GM23338 (cell line): ENCODE results near the gene CFAP92. TPM values are rescaled to one million over a fixed set of nuclear protein-coding genes. Genes with fewer than 3 reads are reported as not detected.

Experiments
- ATAC-seq: fragments of 200-7000 bp; cut with Tn5 transposase; 3 replicates; pipeline ENCODE4 v1.9.1; 2020
- DNase-seq: peaks from one replicate; pipeline ENCODE4 v3.0.0-alpha.2; 2015; ENCODE audit warnings: low spot score
- H2AFZ ChIP-seq: fragments of 200-600 bp; sonication (generic); 2 replicates; pipeline ENCODE4 v1.8.0; 2016; ENCODE audit warnings: antibody characterized with exemption, mild to moderate bottlenecking, moderate library complexity
- H3F3A ChIP-seq: fragments of 200-600 bp; sonication (generic); replicated peaks from 2 replicates; pipeline ENCODE4 v1.8.0; 2017; ENCODE audit warnings: antibody characterized with exemption, mixed run types, low read depth
- H3K27ac ChIP-seq: fragments of 200-600 bp; sonication (generic); 2 replicates; pipeline ENCODE4 v1.6.1; 2016; ENCODE audit warnings: low read depth
- H3K27me3 ChIP-seq: fragments of 200-600 bp; sonication (generic); 2 replicates; pipeline ENCODE4 v1.8.0; 2016; ENCODE audit warnings: mild to moderate bottlenecking, mixed run types, moderate library complexity; ENCODE audit not compliant: insufficient read depth
- H3K36me3 ChIP-seq: fragments of 200-600 bp; sonication (generic); 2 replicates; pipeline ENCODE4 v1.8.0; 2016; ENCODE audit warnings: mild to moderate bottlenecking; ENCODE audit not compliant: insufficient read depth
- H3K4me1 ChIP-seq: fragments of 200-600 bp; sonication (generic); 2 replicates; pipeline ENCODE4 v1.8.0; 2016; ENCODE audit warnings: mild to moderate bottlenecking, moderate library complexity; ENCODE audit not compliant: insufficient read depth
- H3K4me2 ChIP-seq: fragments of 200-600 bp; sonication (generic); 2 replicates; pipeline ENCODE4 v1.7.1; 2017; ENCODE audit warnings: mixed run types
- H3K4me3 ChIP-seq: fragments of 200-600 bp; sonication (generic); 2 replicates; pipeline ENCODE4 v1.6.1; 2016; ENCODE audit warnings: mixed run types
- H3K79me2 ChIP-seq: fragments of 200-600 bp; sonication (generic); replicated peaks from 2 replicates; pipeline ENCODE4 v1.8.0; 2017; ENCODE audit warnings: mild to moderate bottlenecking; ENCODE audit not compliant: insufficient read depth
- H3K9me2 ChIP-seq: fragments of 200-600 bp; sonication (generic); 2 replicates; pipeline ENCODE4 v1.8.0; 2017; ENCODE audit not compliant: insufficient read depth
- H4K20me1 ChIP-seq: fragments of 200-600 bp; sonication (generic); replicated peaks from 2 replicates; pipeline ENCODE4 v1.8.0; 2017; ENCODE audit warnings: mild to moderate bottlenecking; ENCODE audit not compliant: insufficient read depth
- H3K27ac Mint-ChIP-seq: 2 replicates; pipeline ENCODE4 v1.8.0; 2020; ENCODE audit warnings: inconsistent platforms, mild to moderate bottlenecking, moderate library complexity, mixed read lengths
- H3K27me3 Mint-ChIP-seq: 3 replicates; pipeline ENCODE4 v1.8.0; 2022; ENCODE audit warnings: low read depth, mild to moderate bottlenecking, moderate library complexity, mixed read lengths, inconsistent platforms; ENCODE audit not compliant: insufficient read depth, poor library complexity
- H3K36me3 Mint-ChIP-seq: 3 replicates; pipeline ENCODE4 v1.8.0; 2021; ENCODE audit warnings: low read depth, mild to moderate bottlenecking, inconsistent platforms, moderate library complexity, mixed read lengths
- H3K4me1 Mint-ChIP-seq: 3 replicates; pipeline ENCODE4 v1.8.0; 2020; ENCODE audit warnings: mild to moderate bottlenecking, inconsistent platforms, mixed read lengths
- H3K4me3 Mint-ChIP-seq: 3 replicates; pipeline ENCODE4 v1.8.0; 2021; ENCODE audit warnings: moderate library complexity, mild to moderate bottlenecking, inconsistent platforms, mixed read lengths
- H3K9me3 Mint-ChIP-seq: 3 replicates; pipeline ENCODE4 v1.8.0; 2020; ENCODE audit warnings: moderate library complexity, mild to moderate bottlenecking, inconsistent platforms, mixed read lengths
- CREB1 ChIP-seq: fragments of 250-450 bp; sonication (Bioruptor Pico); IDR thresholded peaks from 2 replicates; pipeline ENCODE4 v1.5.0; 2020; ENCODE audit warnings: low read depth, mild to moderate bottlenecking, moderate library complexity
- CTCF ChIP-seq, 2 experiments: fragments of 200-600 bp in 1 of 2; sonication (generic) in 1 of 2; conservative IDR thresholded peaks; 2 replicates each; pipeline versions ENCODE4 v1.5.1 to v1.6.1; 2016 to 2017; ENCODE audit warnings: antibody characterized with exemption in 2 of 2, low read depth in 2 of 2, mild to moderate bottlenecking in 2 of 2, moderate library complexity in 1 of 2
- ETS1 ChIP-seq: IDR thresholded peaks from 2 replicates; pipeline ENCODE4 v1.6.1; 2016; ENCODE audit warnings: antibody characterized with exemption
- EZH2 ChIP-seq: fragments of 200-600 bp; sonication (generic); IDR thresholded peaks from one replicate; pipeline ENCODE4 v1.8.0; 2017; ENCODE audit warnings: antibody characterized with exemption, mild to moderate bottlenecking, low read depth; ENCODE audit not compliant: unreplicated experiment
- EZH2phosphoT487 ChIP-seq: fragments of 200-600 bp; sonication (generic); IDR thresholded peaks from one replicate; pipeline ENCODE4 v1.8.1; 2018; ENCODE audit warnings: antibody characterized with exemption; ENCODE audit not compliant: unreplicated experiment
- JUNB ChIP-seq: IDR thresholded peaks from one replicate; pipeline ENCODE4 v1.6.1; 2016; ENCODE audit warnings: antibody characterized with exemption; ENCODE audit not compliant: unreplicated experiment
- NANOG ChIP-seq: IDR thresholded peaks from 2 replicates; pipeline ENCODE4 v1.6.1; 2016; ENCODE audit warnings: antibody characterized with exemption, borderline replicate concordance
- POLR2AphosphoS5 ChIP-seq: IDR thresholded peaks from 2 replicates; pipeline ENCODE4 v1.6.1; 2016; ENCODE audit warnings: antibody characterized with exemption, low read depth
- REST ChIP-seq: IDR thresholded peaks from one replicate; pipeline ENCODE4 v1.6.1; 2018; ENCODE audit warnings: antibody characterized with exemption; ENCODE audit not compliant: unreplicated experiment
- STAT1 ChIP-seq: IDR thresholded peaks from one replicate; pipeline ENCODE4 v1.6.1; 2016; ENCODE audit warnings: antibody characterized with exemption; ENCODE audit not compliant: unreplicated experiment
- ZNF331 ChIP-seq: fragments of 250-450 bp; sonication (Bioruptor Pico); IDR thresholded peaks from 2 replicates; pipeline ENCODE4 v1.5.0; 2020; ENCODE audit warnings: low read depth, mild to moderate bottlenecking, moderate library complexity
- polyA plus RNA-seq: library from polyadenylated mRNA; unstranded; fragments of >200 nt; fragmentation: Nextera tagmentation; extraction: Ambion mirVana; gene quantifications from 2 replicates; pipeline ENCODE4 v1.2.1, GENCODE V29; 2016
- total RNA-seq: library from RNA; depleted of rRNA; stranded (reverse); fragments of >200 nt; shearing (Covaris generic); gene quantifications from 2 replicates; pipeline ENCODE4 v1.2.3, GENCODE V29; 2014

CFAP92 gene
- total and polyA plus RNA-seq, 2 experiments from 2014 or later, result 1.6 to 2.3 TPM

- Histone ChIP-seq H3K36me3 (no peaks in the 10 kb centered on the region), H2AFZ (no peak overlapping the region), H3K4me3 (no peak overlapping the region), H3K4me1 (peaks cover 9% of the 10 kb centered on the region; the same call in 1 of the 2 replicates), H4K20me1 (peaks cover 4% of the 10 kb centered on the region), H3K27ac (no peak overlapping the region), H3K79me2 (no peaks in the 10 kb centered on the region), H3K9me2 (no peaks in the 10 kb centered on the region), H3K27me3 (peaks cover 87% of the 10 kb centered on the region), H3K4me2 (no peak overlapping the region), H3F3A (peaks cover 4% of the 10 kb centered on the region; the same call in 1 of the 2 replicates)
- Mint-ChIP-seq H3K36me3 (peaks cover 3% of the 10 kb centered on the region; the same call in 1 of the 3 replicates), H3K9me3 (peaks cover 12% of the 10 kb centered on the region; the same call in 2 of the 3 replicates), H3K4me1 (peaks cover 27% of the 10 kb centered on the region), H3K4me3 (no peak overlapping the region), H3K27me3 (peaks cover 63% of the 10 kb centered on the region), H3K27ac (no peak overlapping the region)
- ATAC-seq (no peak), DNase-seq (no peak)
- no peak for TF ChIP-seq EZH2
- no peak for TF ChIP-seq JUNB
- TF ChIP-seq NANOG, result no peak
- no peak for TF ChIP-seq CTCF (conservative IDR thresholded peaks at IDR 0.05; ENCODE audit: low read depth in 2 of 2)
- TF ChIP-seq ETS1, result no peak
- TF ChIP-seq CREB1, result no peak
- no peak for TF ChIP-seq EZH2phosphoT487
- no peak for TF ChIP-seq STAT1
- no peak for TF ChIP-seq ZNF331 (CRISPR knock-in tag)
- no peak for TF ChIP-seq POLR2AphosphoS5
- no peak for TF ChIP-seq REST
Observed at GRCh38 chr3:129004639-129005295, 10.9 kb upstream of the CFAP92 start.
